GM12864 (cell line): ENCODE measurements around the gene POLR1B.
"Not testable (repeated sequence)": the region's sequence is repeated elsewhere in the genome, so short reads cannot be mapped to it uniquely, and the experiment has no call there.

Experiments used
- DNase-seq: peaks from one replicate; pipeline ENCODE4 v3.0.0-alpha.2; 2011; ENCODE audit warnings: low read depth
- H3K4me3 ChIP-seq: 2 replicates; pipeline ENCODE4 v1.5.1; 2011; ENCODE audit warnings: mild to moderate bottlenecking, low read depth, low read length, control low read depth
- TF ChIP-seq, protein P1 (sequence below): IDR thresholded peaks from 2 replicates; pipeline ENCODE4 v1.5.1; 2011; ENCODE audit warnings: low read depth, mild to moderate bottlenecking, moderate library complexity, low read length, control low read depth, inconsistent platforms; ENCODE audit errors: missing control alignments

POLR1B gene

DNA sequence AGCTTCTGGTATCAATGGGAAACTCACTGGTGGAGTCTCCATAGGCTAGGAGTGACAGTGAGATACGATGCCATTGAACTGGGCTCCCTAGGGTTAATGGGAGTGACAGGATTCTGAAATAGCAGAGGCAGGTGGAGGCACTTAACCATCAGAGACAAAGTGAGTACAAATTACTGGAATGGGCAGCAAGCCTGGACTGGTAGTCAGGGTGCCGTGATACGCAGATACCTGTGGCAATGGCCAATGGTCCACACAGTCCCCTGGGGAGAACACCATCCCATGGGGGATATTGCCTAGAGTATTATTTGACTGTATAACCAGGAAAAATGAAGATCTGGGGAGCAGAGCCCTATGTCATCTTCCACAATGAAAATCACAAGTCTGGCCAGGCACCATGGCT lies 59.5 kb downstream of the POLR1B start:
- no peak overlapping the region for H3K4me3 ChIP-seq
- no peak for DNase-seq
- TF ChIP-seq, protein P1, sequence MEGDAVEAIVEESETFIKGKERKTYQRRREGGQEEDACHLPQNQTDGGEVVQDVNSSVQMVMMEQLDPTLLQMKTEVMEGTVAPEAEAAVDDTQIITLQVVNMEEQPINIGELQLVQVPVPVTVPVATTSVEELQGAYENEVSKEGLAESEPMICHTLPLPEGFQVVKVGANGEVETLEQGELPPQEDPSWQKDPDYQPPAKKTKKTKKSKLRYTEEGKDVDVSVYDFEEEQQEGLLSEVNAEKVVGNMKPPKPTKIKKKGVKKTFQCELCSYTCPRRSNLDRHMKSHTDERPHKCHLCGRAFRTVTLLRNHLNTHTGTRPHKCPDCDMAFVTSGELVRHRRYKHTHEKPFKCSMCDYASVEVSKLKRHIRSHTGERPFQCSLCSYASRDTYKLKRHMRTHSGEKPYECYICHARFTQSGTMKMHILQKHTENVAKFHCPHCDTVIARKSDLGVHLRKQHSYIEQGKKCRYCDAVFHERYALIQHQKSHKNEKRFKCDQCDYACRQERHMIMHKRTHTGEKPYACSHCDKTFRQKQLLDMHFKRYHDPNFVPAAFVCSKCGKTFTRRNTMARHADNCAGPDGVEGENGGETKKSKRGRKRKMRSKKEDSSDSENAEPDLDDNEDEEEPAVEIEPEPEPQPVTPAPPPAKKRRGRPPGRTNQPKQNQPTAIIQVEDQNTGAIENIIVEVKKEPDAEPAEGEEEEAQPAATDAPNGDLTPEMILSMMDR = no peak

DNA sequence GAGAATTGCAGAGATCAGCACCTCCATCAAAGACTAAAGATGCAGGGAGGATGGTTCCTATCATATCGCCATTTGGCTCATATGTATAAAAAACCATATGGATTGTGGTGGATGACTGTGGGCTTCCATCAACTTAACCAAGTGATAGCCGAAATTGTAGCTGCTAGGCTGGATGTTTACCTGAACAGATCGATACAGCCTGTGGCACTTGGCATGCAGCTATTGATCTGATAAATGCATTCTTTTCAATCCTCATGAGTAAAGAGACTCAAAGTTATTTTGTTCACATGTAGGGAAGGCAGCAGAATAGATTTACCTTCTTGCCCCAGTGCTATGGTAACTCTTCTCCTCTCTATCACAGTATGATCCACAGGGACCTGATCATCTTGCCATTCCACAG lies 60.7 kb downstream of the POLR1B start:
- TF ChIP-seq, protein P1 = no peak
- H3K4me3 ChIP-seq = no peak overlapping the region
- no peak for DNase-seq

DNA sequence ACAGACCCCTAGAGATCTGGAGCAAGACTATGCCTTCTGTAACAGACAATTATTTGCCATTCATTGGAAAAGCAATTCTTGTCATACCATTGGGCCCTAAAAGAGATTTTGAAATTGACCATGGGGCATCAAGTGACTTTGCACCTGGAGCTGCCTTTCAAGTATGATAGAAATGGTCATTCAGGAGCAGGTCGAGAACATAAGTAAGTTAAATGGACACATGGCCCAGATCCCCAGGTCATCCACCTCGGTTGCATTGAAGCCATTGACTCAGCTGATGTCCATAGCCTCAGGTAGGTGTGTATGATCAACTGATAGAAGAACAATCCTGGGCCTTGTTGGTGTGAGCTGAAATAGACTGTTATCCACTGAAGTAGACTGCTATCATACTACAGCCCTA lies 61.5 kb downstream of the POLR1B start:
- H3K4me3 ChIP-seq = no peak overlapping the region
- TF ChIP-seq, protein P1 = no peak
- DNase-seq = no peak

- no peak overlapping the region for H3K4me3 ChIP-seq
- TF ChIP-seq, protein P1 = no peak
- DNase-seq = no peak
Observed at GRCh38 chr2:112604952-112605351, 62.7 kb downstream of the POLR1B start.

DNA sequence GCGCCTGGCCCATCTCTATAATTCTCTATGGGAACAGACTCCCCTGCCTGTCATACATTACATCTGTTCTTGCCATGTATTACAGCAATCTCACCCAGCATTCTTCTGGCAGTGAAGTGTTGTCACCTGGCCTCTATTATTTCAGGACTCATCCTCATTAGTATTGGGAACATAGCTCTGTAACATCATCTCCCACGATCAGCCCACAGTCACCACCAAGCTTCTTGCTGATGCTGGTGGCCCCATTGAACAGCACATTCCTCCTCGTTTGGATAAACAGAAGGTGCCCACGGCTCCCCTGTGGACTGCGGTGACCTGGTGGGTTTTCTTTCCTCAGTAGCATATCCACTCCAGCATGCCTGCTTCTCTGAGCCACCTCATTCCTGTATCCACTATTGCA lies 63.7 kb downstream of the POLR1B start:
- no peak overlapping the region for H3K4me3 ChIP-seq

DNA sequence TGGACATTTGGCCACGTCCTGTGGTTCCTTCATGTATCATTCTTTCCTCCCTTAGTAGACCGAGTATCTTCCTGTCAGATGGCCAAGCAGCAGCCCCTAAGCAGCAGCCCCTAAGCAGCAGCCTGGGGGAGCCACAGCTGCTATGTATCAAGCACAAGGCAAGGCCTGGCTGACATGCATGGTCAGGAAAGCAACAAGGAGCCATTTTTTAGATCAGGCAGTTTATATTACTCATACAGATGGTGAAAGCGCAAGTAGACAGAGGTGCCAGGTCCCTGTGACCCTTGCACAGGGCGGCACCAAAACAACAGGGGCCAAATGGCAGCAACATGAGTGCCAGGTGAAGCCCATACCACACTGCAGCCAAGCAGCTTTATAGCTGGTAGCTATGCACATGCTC lies 64.3 kb downstream of the POLR1B start:
- no peak for DNase-seq
- TF ChIP-seq, protein P1 = no peak

More for the DNA sequence above, 63.7 kb downstream of the POLR1B start:
- no peak for DNase-seq
- TF ChIP-seq, protein P1 = no peak

GRCh38 chr2:112607680-112608438 lies 65.6 kb downstream of the POLR1B start:
- no peak overlapping the region for H3K4me3 ChIP-seq
- TF ChIP-seq, protein P1 = no peak
- DNase-seq = no peak

More for the DNA sequence above, 64.3 kb downstream of the POLR1B start:
- no peak overlapping the region for H3K4me3 ChIP-seq

DNA sequence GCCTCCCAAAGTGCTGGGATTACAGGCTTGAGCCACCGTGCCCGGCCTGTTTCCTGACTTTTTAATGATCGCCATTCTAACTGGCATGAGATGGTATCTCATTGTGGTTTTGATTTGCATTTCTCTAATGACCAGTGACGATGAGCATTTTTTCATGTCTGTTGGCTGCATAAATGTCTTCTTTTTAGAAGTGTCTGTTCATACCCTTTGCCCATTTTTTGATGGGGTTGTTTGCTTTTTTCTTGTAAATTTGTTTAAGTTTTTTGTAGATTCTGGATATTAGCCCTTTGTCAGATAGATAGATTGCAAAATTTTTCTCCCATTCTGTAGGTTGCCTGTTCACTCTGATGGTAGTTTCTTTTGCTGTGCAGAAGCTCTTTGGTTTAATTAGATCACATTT lies 67.1 kb downstream of the POLR1B start:
- not testable (repeated sequence) for DNase-seq, H3K4me3 ChIP-seq

DNA sequence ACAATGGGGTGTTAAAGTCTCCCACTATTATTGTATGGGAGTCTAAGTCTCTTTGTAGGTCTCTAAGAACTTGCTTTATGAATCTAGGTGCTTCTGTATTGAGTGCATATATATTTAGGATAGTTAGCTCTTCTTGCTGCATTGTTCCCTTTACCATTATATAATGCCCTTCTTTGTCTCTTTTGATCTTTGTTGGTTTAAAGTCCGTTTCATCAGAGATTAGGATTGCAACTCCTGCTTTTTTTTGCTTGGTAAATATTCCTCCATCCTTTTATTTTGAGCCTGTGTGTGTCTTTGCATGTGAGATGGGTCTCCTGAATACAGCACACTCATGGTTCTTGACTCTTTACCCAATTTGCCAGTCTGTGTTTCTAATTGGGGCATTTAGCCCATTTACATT lies 70.0 kb downstream of the POLR1B start:
- not testable (repeated sequence) for DNase-seq, H3K4me3 ChIP-seq
